ENCODE results near the gene TBC1D24. TPM values are rescaled to one million over a fixed set of nuclear protein-coding genes. Genes with fewer than 3 reads are reported as not detected.

Gene TBC1D24
- total RNA-seq, 3 donors from 2014 or later: 6.9 to 14.3 (median 8.5) TPM

- H3K4me3 ChIP-seq: no peak overlapping the region
- ATAC-seq (no peak), DNase-seq (no peak)
- H3K4me1 ChIP-seq (ENCODE audit: low read depth): no peaks in the 10 kb centered on the region
- no peaks in the 10 kb centered on the region for H3K9me3 ChIP-seq
- no peaks in the 10 kb centered on the region for H3K36me3 ChIP-seq (ENCODE audit: low read depth)
- intact Hi-C loops (cut with DNase I, micrococcal nuclease): no loop called here
- TF ChIP-seq CTCF (IDR thresholded peaks at IDR 0.05): no peak
Observed at GRCh38 chr16:2489581-2489980, 14.7 kb downstream of the TBC1D24 start.

GRCh38 chr16:2490190-2491105 is 15.5 kb downstream of the TBC1D24 start:
- H3K9me3 ChIP-seq: no peaks in the 10 kb centered on the region
- H3K4me1 ChIP-seq (ENCODE audit: low read depth): no peaks in the 10 kb centered on the region
- H3K36me3 ChIP-seq (ENCODE audit: low read depth): no peaks in the 10 kb centered on the region
- DNase-seq (no peak), ATAC-seq (no peak)
- intact Hi-C loops (cut with DNase I, micrococcal nuclease): loop anchor here in 1 of 2 donors (10.0 kb wide), 1 partner anchor 156 kb away; no protein-coding TSS in a partner anchor
- TF ChIP-seq CTCF (IDR thresholded peaks at IDR 0.05): no peak
- no peak overlapping the region for H3K4me3 ChIP-seq

- peaks cover 3% of the 10 kb centered on the region for H3K4me1 ChIP-seq (ENCODE audit: low read depth)
- intact Hi-C loops (cut with DNase I, micrococcal nuclease): loop anchor here in 1 of 2 donors (10.0 kb wide), 1 partner anchor 157 kb away; no protein-coding TSS in a partner anchor
- no peak for TF ChIP-seq CTCF (IDR thresholded peaks at IDR 0.05)
- H3K4me3 ChIP-seq: no peak overlapping the region
- no peaks in the 10 kb centered on the region for H3K36me3 ChIP-seq (ENCODE audit: low read depth)
- ATAC-seq (peak; percentile 84), DNase-seq (peak in 1 of 3 donors; percentile 48)
- H3K9me3 ChIP-seq: no peaks in the 10 kb centered on the region
Observed at GRCh38 chr16:2492292-2492691, 17.4 kb downstream of the TBC1D24 start.

- intact Hi-C loops (cut with DNase I, micrococcal nuclease): loop anchor here in 1 of 2 donors (10.0 kb wide), 1 partner anchor 159 kb away; no protein-coding TSS in a partner anchor
- no peak for ATAC-seq
Observed at GRCh38 chr16:2493605-2494004, 18.7 kb downstream of the TBC1D24 start.

GRCh38 chr16:2494616-2495015 is 19.7 kb downstream of the TBC1D24 start:
- Histone ChIP-seq H3K4me3 (no peak overlapping the region), H3K36me3 (ENCODE audit: low read depth) (no peaks in the 10 kb centered on the region), H3K9me3 (no peaks in the 10 kb centered on the region), H3K4me1 (ENCODE audit: low read depth) (peaks cover 6% of the 10 kb centered on the region)
- DNase-seq (no peak), ATAC-seq (no peak)
- intact Hi-C loops (cut with DNase I, micrococcal nuclease): loop anchor here in 1 of 2 donors (10.0 kb wide), 1 partner anchor 160 kb away; no protein-coding TSS in a partner anchor
- no peak for TF ChIP-seq CTCF (IDR thresholded peaks at IDR 0.05)

More at GRCh38 chr16:2493605-2494004, 18.7 kb downstream of the TBC1D24 start:
- no peaks in the 10 kb centered on the region for H3K9me3 ChIP-seq
- H3K4me3 ChIP-seq: no peak overlapping the region
- no peak for TF ChIP-seq CTCF (IDR thresholded peaks at IDR 0.05)
- H3K4me1 ChIP-seq (ENCODE audit: low read depth): peaks cover 6% of the 10 kb centered on the region
- no peak for DNase-seq
- H3K36me3 ChIP-seq (ENCODE audit: low read depth): no peaks in the 10 kb centered on the region
